ENCODE data around the gene EXT2. TPM values are rescaled to one million over a fixed set of nuclear protein-coding genes. Genes with fewer than 3 reads are reported as not detected.

The EXT2 gene
- total RNA-seq, 4 donors from 2014 or later = 52.6 to 116 (median 81.3) TPM

GRCh38 chr11:44235765-44236201 is 140.3 kb downstream of the EXT2 start:
- intact Hi-C loops (cut with DNase I; ENCODE audit: low total_unique reads) = no loop called here
- no peak for TF ChIP-seq POLR2A (IDR thresholded peaks at IDR 0.05)
- no peak for TF ChIP-seq CTCF (IDR thresholded peaks at IDR 0.05)
- no peaks in the 10 kb centered on the region for H3K27me3 ChIP-seq
- peak overlapping the region in 1 of 2 donors; percentile 33 for H3K27ac ChIP-seq
- no peaks in the 10 kb centered on the region for H3K4me1 ChIP-seq
- no peak for DNase-seq
- no peaks in the 10 kb centered on the region for H3K9me3 ChIP-seq
- no peaks in the 10 kb centered on the region for H3K36me3 ChIP-seq
- H3K4me3 ChIP-seq = no peak overlapping the region

- Histone ChIP-seq H3K36me3 (no peaks in the 10 kb centered on the region), H3K4me1 (no peaks in the 10 kb centered on the region), H3K9me3 (no peaks in the 10 kb centered on the region), H3K4me3 (no peak overlapping the region), H3K27ac (peak overlapping the region in 1 of 2 donors; percentile 33), H3K27me3 (no peaks in the 10 kb centered on the region)
- TF ChIP-seq POLR2A (IDR thresholded peaks at IDR 0.05) (no peak), CTCF (IDR thresholded peaks at IDR 0.05) (no peak)
- DNase-seq = no peak
- intact Hi-C loops (cut with DNase I; ENCODE audit: low total_unique reads) = no loop called here
Observed at GRCh38 chr11:44236296-44236695, 140.8 kb downstream of the EXT2 start.

GRCh38 chr11:44237156-44237555 is 141.7 kb downstream of the EXT2 start:
- TF ChIP-seq POLR2A (IDR thresholded peaks at IDR 0.05) = no peak
- TF ChIP-seq CTCF (IDR thresholded peaks at IDR 0.05) = no peak
- intact Hi-C loops (cut with DNase I; ENCODE audit: low total_unique reads) = no loop called here
- no peaks in the 10 kb centered on the region for H3K9me3 ChIP-seq
- no peaks in the 10 kb centered on the region for H3K27me3 ChIP-seq
- H3K36me3 ChIP-seq = no peaks in the 10 kb centered on the region
- DNase-seq = no peak
- no peak overlapping the region for H3K27ac ChIP-seq
- no peaks in the 10 kb centered on the region for H3K4me1 ChIP-seq
- H3K4me3 ChIP-seq = no peak overlapping the region

- Histone ChIP-seq H3K27ac (no peak overlapping the region), H3K36me3 (no peaks in the 10 kb centered on the region), H3K4me1 (no peaks in the 10 kb centered on the region), H3K9me3 (no peaks in the 10 kb centered on the region), H3K27me3 (no peaks in the 10 kb centered on the region), H3K4me3 (no peak overlapping the region)
- DNase-seq = no peak
- TF ChIP-seq POLR2A (IDR thresholded peaks at IDR 0.05) (no peak), CTCF (IDR thresholded peaks at IDR 0.05) (no peak)
- intact Hi-C loops (cut with DNase I; ENCODE audit: low total_unique reads) = no loop called here
Observed at GRCh38 chr11:44241851-44242250, 146.4 kb downstream of the EXT2 start.

GRCh38 chr11:44243086-44243485 is 147.6 kb downstream of the EXT2 start:
- Histone ChIP-seq H3K27ac (no peak overlapping the region), H3K9me3 (no peaks in the 10 kb centered on the region), H3K4me3 (no peak overlapping the region), H3K36me3 (no peaks in the 10 kb centered on the region), H3K4me1 (no peaks in the 10 kb centered on the region), H3K27me3 (no peaks in the 10 kb centered on the region)
- TF ChIP-seq CTCF (IDR thresholded peaks at IDR 0.05) (no peak), POLR2A (IDR thresholded peaks at IDR 0.05) (no peak)
- DNase-seq = no peak
- intact Hi-C loops (cut with DNase I; ENCODE audit: low total_unique reads) = no loop called here
